Right lobe of liver (tissue), 4 donors: Measurements from ENCODE around the gene DCAF11.

ENCODE experiments used
- POLR2A ChIP-seq: fragments of 450-650 bp; IDR thresholded peaks from one replicate; pipeline ENCODE4 v1.6.1; 2017; ENCODE audit warnings: antibody characterized with exemption, mild to moderate bottlenecking
- TF ChIP-seq, protein P1 (sequence below), 4 donors: fragments of 200-600 bp in 3 of 4; fragments of 450-650 bp in 1 of 4; IDR thresholded peaks; one replicate each; pipeline versions ENCODE4 v1.5.1 to v1.8.0; 2016 to 2022; ENCODE audit warnings: antibody characterized with exemption in 4 of 4, mild to moderate bottlenecking in 2 of 4
- donor health status: DM: no; HTN: no; CAD: no.
- donor health status: DM: no; HTN: no; CAD: no.
- donor health status: DM: no; HTN: yes; CAD: no.

DNA sequence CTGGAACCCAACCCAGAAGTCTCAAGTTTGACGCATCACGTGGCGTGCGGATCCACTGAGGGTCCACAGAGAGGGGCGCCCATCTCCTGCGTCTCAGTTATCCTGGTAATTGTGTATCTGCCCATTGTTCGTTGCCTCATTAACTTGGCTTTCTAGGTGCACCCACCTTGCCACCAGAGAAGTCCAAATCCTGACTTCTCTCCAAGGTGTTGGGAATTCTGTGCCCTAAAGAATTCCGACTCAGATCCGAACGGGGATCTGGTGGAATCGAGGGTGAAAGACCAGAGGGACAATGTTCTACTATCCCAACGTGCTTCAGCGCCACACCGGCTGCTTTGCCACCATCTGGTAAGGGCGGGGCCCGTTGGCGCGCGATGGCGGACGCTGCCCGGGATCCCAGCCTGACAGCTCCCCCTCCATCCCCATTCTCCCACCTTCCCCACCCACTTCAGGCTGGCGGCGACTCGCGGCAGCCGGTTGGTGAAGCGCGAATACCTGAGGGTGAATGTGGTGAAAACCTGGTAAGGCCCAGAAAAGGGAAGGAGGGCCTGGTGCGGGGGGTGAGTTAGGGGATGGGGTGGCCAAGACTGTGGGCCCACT, 57.8 kb downstream of the DCAF11 start:
- no peak for TF ChIP-seq POLR2A
- TF ChIP-seq, protein P1, sequence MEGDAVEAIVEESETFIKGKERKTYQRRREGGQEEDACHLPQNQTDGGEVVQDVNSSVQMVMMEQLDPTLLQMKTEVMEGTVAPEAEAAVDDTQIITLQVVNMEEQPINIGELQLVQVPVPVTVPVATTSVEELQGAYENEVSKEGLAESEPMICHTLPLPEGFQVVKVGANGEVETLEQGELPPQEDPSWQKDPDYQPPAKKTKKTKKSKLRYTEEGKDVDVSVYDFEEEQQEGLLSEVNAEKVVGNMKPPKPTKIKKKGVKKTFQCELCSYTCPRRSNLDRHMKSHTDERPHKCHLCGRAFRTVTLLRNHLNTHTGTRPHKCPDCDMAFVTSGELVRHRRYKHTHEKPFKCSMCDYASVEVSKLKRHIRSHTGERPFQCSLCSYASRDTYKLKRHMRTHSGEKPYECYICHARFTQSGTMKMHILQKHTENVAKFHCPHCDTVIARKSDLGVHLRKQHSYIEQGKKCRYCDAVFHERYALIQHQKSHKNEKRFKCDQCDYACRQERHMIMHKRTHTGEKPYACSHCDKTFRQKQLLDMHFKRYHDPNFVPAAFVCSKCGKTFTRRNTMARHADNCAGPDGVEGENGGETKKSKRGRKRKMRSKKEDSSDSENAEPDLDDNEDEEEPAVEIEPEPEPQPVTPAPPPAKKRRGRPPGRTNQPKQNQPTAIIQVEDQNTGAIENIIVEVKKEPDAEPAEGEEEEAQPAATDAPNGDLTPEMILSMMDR (IDR thresholded peaks at IDR 0.05): no peak
